Inflammatory macrophage treated with lipopolysaccharide for 1 hour (primary cell): Measurements from ENCODE around the gene PSG1.
A peak's percentile ranks its signal among the peaks of the same experiment; 100 is the strongest.
"Not testable (repeated sequence)": the region's sequence is repeated elsewhere in the genome, so short reads cannot be mapped to it uniquely, and the experiment has no call there.

ENCODE experiments used
- DNase-seq, 2 donors: peaks; one replicate each; pipeline ENCODE4 v3.0.0-alpha.2; 2020 to 2022

Gene PSG1

DNA sequence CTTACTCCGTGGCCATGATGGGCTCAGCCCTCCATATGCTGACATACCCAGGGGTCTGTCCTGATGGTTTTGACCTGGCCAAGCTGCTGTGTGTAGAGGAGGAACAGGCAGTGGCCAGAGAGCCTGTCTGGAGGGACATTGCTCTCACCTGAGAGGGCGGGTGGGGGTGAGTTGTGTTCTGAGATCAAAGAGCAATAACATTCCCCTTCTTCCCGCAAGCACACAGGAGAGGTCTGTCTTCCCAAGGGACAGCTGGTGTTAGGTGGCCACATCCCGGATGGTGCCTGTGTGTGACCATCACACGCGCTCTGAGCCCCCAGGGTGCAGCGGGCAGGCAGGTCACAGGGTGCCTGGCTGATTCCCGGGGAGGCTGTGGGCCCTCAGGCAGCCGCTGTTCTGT, 1.1 kb upstream of the PSG1 start:
- DNase-seq = not testable (repeated sequence)

DNA sequence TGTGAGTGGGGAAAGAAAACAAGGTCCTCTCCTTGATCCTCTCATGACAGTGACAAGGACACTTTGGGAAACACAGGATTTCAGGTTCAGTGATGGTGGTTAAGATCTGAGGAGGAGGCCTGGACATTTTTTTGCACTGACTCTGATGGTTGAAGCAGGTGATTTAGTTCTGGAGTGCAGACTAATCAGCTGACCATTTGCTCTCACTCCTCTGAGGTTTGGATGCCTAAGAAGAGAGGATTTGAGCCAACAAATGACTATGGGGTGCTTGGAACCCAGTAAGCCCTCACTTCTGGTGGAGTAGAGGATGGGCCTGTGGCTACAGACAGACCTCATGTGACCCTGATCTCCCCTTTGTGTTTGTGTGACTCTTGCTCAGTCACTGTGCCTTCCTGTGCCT, 2.9 kb downstream of the PSG1 start:
- not testable (repeated sequence) for DNase-seq

DNA sequence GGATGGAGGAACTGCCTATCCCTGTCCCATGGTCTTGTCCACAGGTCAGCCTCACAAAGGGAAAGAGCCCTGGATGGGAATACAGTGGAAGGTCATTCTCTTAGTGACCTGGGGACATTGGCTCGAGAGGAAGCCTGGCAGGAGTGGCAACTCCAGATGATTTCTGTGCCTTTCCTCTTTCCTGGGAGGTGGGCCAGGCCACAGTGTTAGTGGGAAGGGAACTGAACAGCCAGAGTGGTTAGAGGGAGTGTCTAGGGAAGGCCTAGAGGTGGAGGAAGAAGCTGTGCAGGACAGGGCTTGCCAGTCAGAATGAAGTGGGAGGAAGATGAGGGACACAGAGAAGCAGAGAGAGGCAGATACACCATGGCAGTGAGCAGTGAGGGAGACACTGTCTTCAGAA, 3.6 kb downstream of the PSG1 start:
- not testable (repeated sequence) for DNase-seq

DNA sequence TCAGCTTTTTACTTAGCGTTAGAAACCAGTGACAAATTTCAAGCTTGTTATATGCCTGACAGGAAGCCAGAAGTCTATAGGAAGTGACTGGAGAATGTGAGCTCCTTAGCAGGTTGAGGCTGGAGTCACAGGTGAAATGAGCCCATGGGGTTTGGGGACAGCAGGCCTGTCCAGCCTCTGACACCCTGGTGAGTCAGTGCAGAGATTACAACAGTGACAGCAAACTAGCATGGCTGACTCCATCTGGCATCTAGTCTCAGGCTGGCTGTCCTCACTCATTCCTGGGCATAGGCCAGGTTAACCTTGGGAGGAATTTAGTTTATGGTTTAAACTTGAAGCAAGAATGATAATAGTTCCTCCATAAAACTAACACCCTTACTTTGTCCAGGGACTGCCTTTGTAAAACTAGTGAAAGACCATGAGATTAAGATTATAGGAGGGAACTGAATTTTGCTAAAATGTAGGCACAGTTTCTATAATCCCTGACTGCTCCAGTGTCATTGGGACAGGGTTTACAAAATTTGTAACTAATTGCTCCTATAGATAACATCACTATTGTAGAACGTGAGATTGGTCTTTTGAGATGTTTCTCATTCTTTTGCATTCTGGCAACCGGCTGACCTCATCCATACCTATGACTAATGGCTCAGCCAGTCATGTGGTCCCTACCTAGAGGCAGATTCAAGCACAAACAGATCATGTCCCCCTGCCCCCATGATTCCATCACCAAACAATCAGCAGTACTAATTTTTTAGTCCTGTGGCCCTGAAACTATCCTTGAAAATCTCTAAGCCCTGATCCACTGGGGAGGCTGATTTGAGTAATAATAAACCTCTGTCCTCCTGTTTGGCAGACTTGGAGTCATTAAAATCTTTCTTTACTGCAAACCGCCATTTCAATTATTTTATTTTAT, 4.4 kb downstream of the PSG1 start:
- DNase-seq = not testable (repeated sequence)

DNA sequence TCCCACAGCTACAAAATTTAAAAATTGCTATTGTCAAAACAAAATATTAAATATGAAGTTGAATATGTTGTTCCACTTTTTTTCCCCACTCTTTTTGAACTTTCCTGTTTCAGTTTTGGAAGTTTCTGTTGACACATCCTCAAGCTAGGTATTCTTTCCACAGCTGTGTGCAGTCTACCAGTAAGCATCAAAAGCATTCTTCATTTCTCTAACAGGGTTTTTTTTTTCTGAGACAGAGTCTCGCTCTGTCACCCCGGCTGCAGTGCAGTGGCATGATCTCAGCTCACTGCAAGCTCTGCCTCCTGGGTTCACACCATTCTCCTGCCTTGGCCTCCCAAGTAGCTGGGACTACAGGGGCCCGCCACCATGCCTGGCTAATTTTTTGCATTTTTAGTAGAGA, 5.4 kb downstream of the PSG1 start:
- not testable (repeated sequence) for DNase-seq

DNA sequence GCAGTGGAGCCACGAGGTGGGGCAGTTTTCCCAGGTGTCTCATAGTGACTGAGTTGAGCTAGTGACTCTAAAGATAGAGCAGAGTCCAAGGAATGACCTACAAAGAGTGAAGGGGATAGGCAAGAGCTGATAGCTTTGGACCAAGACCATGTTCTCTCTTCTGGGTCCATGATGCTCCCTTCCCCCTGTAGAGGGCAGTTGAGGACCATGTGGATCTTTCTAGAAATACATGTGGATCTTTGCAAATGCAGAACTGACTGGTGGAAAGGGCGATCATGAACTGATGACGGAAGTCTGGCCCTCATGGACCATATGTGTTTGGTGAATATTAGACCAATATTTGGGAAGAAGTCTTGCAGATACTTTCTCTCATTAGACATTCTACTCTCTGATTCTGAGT, 6.9 kb downstream of the PSG1 start:
- no peak for DNase-seq

DNA sequence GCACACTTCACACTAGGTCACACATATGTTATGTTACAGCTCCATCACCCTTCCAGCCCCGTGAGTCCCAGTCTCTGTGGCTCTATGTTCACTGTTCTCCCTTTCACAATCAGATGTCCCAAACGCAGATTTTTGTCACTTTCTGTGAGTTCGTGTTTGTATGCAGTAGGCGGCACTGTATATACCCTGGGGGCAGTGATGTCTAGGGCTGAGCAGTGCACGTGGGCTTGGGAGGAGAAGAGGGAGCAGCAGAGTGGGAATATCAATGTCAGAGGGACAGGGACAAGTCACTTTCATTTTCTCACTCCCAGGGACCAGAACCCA, 22.0 kb downstream of the PSG1 start:
- DNase-seq = no peak

DNA sequence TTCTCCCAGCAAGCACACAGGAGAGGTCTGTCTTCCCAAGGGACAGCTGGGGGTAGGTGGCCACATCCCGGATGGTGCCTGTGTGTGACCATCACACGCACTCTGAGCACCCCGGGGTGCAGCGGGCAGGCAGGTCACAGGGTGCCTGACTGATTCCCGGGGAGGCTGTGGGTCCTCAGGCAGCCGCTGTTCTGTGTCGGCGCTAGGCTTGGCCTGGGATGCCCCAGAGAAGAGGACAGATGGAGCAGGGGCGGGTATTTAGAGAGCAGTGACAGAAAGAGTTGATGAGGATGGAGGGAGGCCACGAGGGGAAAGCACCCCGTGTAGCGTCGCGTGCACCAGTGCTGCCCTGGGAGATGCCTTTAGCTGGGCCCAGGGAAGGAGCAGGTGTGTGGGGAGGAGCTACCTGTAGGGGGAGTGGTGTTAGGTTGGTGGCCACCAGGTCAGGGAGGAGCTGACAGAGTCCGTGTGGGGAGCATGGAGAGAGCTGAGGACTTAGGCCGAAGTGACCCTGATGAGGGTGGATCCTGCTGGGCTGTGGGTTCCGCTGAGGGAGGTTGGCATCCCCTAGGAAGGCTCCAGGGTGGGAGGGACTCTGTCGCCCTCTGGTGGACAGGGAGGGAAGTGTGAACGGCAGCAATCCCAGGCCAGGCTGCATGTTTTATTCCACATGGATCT, 22.5 kb downstream of the PSG1 start:
- peak in 1 of 2 donors; percentile 4 for DNase-seq

DNA sequence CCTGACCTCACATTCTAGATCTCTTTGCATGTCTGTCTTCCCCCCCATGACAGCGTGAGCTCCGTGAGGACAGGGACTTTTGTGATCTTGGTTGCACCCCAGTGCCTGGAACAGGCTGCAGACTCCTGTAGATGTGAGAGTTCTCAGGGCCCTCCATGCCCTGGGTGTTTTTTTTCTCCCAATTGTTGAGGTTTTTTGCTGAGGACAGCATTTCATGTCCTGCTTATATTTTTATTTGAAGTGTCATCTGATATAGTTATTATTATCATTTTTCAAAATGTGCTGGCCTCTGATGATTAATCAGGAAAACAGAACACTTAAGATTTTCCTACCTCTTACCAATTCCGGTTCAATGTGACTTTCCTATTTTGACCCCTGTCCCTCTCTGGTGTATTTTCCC, 24.8 kb downstream of the PSG1 start:
- not testable (repeated sequence) for DNase-seq

DNA sequence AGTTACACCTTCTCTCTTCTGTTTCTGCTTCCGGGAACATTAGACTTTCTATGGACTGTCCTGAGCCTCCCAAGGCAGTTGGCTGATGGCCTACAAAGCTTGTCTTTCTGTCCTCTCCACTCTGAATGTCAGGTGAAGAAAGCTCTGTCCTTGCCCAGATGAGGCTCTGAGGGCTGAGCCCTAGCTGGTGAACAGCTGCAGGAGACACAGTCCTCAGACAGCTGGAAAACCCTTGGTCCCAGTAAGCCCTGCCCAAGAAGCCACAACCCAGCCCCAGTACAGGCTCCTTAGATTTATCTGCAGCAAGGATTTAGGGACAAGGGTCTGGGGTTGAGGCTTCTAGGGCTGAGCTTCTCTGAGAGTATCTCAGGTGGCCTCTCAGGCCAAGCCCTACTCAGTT, 26.3 kb downstream of the PSG1 start:
- DNase-seq = not testable (repeated sequence)

DNA sequence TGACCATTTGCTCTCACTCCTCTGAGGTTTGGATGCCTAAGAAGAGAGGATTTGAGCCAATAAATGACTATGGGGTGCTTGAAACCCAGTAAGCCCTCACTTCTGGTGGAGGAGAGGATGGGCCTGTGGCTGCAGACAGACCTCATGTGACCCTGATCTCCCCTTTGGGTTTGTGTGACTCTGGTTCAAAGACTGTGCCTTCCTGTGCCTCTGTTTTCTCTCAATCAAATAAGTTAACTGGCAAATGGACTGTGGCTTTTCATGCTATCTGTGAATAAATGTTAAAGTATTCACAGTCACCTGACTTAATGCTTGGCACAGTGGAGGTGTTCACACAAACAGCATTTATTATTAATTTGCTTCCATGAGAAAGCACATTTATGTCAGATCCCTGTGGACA, 26.7 kb downstream of the PSG1 start:
- DNase-seq = not testable (repeated sequence)

DNA sequence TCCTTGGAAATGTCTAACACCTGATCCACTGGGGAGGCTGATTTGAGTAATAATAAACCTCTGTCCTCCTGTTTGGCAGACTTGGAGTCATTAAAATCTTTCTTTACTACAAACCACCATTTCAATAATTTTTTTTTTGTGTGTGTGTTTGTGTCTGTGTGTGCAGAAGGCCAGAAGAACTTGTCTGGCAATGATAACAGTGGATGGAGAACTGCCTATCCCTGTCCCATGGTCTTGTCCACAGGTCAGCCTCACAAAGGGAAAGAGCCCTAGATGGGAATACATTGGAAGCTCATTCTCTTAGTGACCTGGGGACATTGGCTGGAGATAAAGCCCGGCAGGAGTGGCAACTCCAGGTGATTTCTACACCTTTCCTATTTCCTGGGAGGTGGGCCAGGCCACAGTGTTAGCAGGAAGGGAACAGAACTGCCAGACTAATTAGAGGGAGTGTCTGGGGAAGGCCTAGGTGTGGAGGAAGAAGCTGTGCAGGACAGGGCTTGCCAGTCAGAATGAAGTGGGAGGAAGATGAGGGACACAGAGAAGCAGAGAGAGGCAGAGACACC, 27.7 kb downstream of the PSG1 start:
- DNase-seq = not testable (repeated sequence)

DNA sequence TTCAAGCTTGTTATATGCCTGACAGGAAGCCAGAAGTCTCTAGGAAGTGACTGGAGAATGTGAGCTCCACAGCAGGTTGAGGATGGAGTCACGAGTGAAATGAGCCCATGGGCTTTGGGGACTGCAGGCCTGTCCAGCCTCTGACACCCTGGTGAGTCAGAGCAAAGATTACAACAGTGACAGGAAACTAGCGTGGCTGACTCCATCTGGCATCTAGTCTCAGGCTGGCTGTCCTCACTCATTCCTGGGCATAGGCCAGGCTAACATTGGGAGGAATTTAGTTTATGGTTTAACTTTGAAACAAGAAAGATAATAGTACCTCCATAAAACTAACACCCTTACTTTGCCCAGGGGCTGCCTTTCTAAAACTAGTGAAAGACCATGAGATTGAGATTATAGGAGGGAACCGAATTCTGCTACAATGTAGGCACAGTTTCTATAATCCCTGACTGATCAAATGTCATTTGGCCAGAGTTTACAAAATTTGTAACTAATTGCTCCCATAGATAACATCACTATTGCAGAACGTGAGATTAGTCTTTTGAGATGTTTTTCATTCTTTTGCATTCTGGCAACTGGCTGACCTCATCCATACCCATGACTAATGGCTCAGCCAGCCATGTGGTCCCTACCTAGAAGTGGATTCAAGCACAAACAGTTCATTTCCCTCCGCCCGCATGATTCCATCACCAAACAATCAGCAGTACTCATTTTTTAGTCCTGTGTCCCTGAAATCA, 28.4 kb downstream of the PSG1 start:
- peak in 1 of 2 donors; percentile 1 for DNase-seq

DNA sequence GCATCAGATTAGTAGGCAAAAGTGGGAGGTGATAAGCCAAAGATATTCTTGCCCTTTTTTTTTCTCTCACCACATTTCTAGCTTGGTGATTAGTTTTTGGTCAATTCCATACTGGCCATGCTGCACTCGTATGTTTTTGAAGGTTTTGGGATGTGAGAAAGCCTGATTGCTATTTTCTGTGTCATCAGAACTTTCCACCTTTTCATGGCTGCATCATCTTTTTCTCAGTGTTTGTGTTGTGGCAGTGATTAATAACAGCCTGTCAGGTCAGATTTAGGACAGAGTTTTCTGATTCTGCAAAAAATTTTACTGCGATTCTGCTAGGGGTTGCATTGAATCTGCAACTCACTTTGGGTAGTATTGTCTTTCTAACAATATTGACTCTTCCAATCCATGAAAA, 32.9 kb downstream of the PSG1 start:
- DNase-seq = no peak

DNA sequence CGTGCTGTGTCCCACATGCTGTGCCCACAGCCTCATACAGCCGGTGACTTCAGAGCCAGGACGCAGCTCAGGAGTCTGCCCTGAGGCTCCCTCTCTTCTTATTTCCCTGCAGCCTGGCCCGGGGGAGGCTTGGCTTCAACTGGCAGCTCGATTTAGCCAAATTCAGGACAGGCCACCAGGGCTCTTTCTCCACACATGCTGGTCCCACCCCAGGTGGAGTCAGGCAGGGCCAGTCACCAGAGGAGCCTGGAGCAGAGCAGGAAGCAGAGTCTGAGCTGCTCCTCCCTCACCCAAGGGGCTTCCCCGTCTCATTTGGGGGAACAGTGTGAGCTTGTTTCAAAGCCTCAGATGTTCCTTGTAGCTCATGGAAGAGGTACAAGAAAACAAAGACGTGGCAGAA, 35.9 kb downstream of the PSG1 start:
- not testable (repeated sequence) for DNase-seq

DNA sequence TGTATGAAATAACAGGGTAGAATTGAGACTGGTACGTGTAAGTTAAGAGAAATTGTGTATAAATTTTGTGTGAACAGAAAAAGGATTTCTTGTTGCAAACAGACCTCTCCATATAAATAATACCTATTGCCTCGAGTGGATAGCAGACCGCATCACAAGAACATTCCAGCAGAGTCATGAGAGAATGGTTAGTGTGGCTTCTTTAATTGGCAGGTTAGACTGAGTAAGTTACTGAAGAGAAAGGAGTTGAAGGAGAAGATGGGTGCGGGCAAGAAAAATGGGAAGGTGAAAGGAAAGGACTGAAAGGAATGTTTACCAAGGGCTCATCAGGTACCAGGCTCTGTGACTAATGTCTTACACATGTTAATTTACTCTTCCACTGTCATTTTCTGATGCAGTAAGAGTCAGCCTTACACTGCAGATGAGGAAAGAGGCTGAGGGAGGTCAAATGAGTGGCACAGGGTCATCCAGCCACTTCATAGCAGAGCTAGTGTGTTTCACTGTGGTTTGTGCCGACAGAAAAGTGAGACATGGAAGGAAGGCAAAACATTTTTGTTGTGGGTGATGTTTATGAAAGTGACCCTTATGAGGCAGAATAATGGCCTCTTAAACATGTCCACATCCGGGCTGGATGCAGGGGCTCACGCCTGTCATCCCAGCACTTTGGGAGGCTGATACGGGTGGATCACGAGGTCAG, 46.6 kb downstream of the PSG1 start:
- DNase-seq = not testable (repeated sequence)

DNA sequence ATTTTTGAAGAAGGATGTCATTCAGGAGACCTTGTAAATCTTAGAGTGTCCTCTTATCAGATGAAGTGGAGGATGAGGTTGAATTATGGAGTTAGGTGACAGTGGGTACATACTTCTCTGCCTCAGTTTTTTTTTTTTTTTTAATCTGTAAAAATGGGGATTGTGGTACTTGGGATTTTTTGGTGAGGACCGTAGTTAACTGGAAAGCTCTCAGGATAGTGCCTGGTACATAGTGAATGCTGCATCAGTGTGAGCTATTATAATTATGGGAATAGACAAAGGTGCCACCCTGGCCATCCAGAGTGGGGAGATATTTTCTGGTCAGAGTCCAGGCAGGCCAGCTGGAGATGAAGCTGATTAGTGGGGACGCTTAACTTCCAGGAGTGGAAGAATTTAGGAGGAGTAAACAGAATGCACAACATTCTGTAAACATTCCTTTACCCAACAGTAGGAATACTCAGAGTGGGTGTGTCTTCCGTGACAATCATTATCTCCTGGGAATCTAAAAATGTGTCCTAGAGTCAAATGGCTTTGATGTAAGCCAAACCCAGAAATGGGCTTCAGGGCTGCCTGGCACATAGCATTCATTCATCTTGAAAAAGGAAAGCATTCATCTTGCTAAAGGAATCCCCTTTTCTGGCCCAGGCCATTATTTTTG, 47.4 kb downstream of the PSG1 start:
- DNase-seq = not testable (repeated sequence)

DNA sequence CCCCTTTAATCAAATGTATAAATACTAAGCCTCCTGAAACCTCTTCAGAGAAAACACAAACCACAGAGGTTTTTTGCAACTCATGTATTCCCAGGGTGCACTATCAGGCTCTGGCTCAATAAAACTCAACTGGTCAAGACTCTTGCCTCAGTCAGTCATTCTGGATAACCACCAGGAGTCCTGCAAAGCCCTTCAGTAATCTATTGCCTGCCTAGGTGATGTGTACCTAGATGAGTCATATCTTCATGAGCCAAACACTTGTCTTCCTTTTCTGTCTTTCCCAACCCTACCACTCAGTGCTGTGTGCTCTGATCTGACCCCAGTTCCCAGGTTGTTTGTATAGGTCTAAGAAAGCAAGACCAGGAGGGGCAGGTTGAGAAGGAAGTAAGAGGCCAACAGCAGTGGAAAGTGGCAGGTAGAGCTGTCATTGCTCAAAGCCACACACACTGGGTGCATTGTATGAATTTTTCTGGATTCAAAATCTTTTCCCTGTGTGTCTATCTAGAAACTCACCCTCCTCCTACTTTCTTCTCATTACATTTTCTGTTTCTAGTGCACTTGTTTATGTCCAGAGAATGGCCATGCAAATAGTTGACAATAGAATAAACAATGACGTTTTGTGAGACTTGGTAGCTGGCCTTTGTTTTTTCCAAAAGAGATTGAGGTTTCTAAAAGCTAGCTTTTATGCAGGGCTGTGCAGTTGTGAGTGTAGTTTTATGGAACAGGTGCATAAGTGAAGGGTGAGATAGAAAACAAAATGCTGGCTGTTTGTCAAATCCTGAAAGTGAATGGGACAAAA, 48.1 kb downstream of the PSG1 start:
- no peak for DNase-seq

DNA sequence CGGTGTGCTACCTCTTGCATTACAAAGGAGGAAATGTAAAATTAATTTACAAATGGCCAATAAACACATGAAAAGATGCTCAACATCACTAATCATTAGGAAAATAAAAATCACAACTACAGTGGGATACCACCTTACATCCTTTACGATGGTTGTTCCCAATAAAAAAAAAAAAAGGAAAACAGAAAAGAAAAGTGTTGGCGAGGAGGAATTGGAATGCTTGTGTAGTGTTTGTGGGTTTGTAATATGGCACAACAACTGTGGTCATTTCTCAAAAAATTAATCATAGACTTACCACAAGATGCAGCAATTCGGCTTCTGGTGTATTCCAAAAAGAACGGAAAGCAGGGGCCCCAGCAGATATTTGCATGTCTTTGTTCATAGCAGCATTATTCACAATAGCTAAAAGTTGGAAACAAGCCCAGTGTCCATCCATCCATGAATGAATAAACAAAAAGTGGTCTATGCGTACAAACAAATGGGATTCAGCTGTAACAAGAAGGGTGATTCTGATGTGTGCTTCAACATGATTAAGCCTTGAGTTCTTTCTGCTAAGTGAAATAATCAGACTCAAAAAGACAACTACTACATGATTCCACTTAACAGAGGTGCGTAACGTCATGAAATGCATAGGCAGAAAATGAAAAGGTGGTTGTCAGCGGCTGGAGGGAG, 58.1 kb downstream of the PSG1 start:
- not testable (repeated sequence) for DNase-seq

DNA sequence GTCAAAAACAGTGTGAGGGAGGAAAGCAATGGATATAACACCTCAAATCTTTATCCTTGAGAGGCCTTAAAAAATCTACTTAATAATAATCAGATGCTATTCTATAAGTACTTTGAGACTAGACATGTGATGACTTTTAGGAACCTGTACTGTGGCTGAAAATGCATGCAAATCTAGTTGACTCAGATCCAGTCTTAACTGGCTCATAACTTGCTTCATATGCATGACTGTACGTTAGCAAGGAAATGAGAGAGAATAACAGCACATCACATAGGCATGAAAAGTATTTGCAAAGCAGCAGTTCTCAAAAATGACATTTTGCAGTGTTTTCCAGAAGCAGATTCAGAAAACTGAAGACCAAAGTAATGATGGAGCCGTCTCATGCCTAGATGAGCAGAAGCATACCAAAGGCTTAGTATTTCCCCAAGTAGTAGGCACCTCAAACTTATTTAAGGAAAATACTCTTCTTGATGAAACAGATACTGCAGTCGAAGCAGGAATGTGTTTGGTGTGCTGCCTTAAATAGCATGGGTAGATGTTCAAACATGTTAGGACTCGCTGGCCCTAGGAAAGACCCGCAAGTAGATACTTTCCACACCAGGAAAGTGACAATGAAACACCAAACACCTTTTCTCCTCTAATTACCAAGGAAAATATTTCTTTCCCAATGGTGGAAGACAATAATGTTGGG, 59.4 kb downstream of the PSG1 start:
- DNase-seq = not testable (repeated sequence)
